RWPE2 (cell line): ENCODE results near the gene UBTF.

ENCODE experiments used
- ATAC-seq: fragments of 200-7000 bp; cut with Tn5 transposase; 3 replicates; pipeline ENCODE4 v1.9.1; 2021; ENCODE audit warnings: low read depth
- DNase-seq: peaks from one replicate; pipeline ENCODE4 v3.0.0-alpha.2; 2020; ENCODE audit warnings: low spot score
- H3K27ac ChIP-seq: fragments of 450-650 bp; 2 replicates; pipeline ENCODE4 v1.5.1; 2017; ENCODE audit warnings: mild to moderate bottlenecking; ENCODE audit not compliant: poor library complexity, severe bottlenecking
- H3K27me3 ChIP-seq: fragments of 250-450 bp; sonication (Bioruptor Pico); 2 replicates; pipeline ENCODE4 v1.5.1; 2021; ENCODE audit warnings: mild to moderate bottlenecking, moderate library complexity; ENCODE audit not compliant: insufficient read depth, poor library complexity, severe bottlenecking
- H3K36me3 ChIP-seq: fragments of 250-450 bp; sonication (Bioruptor Pico); 2 replicates; pipeline ENCODE4 v1.5.1; 2020; ENCODE audit warnings: low read depth, mild to moderate bottlenecking, moderate library complexity
- H3K4me1 ChIP-seq: fragments of 250-450 bp; sonication (Bioruptor Pico); 2 replicates; pipeline ENCODE4 v1.5.1; 2021; ENCODE audit warnings: mild to moderate bottlenecking, moderate library complexity; ENCODE audit not compliant: insufficient read depth, poor library complexity, severe bottlenecking
- H3K4me3 ChIP-seq: fragments of 250-450 bp; sonication (Bioruptor Pico); 2 replicates; pipeline ENCODE4 v1.5.1; 2021; ENCODE audit warnings: mild to moderate bottlenecking, moderate library complexity; ENCODE audit not compliant: severe bottlenecking
- H3K9me3 ChIP-seq: fragments of 250-450 bp; sonication (Bioruptor Pico); 2 replicates; pipeline ENCODE4 v1.5.1; 2021; ENCODE audit warnings: mild to moderate bottlenecking, moderate library complexity; ENCODE audit not compliant: severe bottlenecking
- TF ChIP-seq, protein P1 (sequence below): fragments of 450-650 bp; IDR thresholded peaks from one replicate; pipeline ENCODE4 v1.5.1; 2017; ENCODE audit warnings: mild to moderate bottlenecking, moderate library complexity; ENCODE audit not compliant: poor library complexity, severe bottlenecking

Gene UBTF

DNA sequence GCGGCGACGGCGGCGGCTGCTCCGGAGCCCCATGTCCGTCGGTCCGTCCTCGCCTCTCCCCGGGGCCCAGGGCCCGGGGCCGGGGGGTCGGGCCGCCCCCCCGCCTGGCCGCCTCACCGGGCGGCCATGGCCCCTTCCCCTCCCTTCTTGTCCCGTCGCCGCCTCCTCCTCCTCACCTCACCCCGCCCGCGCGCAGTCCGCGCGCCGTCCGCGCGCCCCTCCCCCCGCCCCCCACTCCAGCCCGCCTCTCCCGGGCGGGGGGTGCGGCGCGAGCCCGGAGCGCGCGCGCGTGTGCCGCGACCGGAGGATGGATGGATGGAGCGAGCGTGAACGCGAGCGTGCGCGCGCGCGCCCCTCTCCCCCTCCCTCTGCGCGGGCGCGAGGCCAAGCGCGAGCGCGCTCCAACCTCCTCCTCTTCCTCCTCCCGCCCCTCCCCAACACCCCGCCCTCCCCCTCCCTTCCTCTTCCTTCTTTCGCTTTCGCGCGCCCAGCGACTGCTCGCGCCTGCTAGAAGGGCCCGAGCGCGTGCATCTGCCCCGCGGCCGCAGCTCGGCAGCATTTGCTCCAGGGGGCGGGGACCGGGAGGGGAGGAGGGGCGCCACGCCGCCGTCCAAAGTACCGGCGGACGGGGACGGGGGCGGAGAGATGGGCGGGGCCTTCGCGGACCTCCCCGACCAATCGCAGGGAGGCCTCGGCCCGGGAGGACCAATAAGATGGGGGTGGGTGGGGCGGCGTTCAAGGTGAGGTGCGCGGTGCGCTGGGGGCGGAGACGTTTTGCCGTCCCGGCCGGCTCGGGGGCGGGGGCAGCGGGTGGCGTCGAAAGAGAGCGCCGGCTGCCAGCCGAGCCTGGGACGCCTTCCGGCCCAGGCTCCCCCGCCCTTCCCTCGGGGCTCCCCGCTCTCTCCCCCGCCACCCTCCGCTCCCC lies 19.7 kb downstream of the UBTF start, which contains the start of gene ATXN7L3:
Gene ATXN7L3, minus strand, starts transcription at position 332 of the 925 bp plus-strand sequence. CDS start 1,814 bp downstream, outside the sequence.
- Histone ChIP-seq H3K36me3 (peaks cover 31% of the 10 kb centered on the region), H3K4me1 (peaks cover 20% of the 10 kb centered on the region), H3K9me3 (no peaks in the 10 kb centered on the region), H3K27me3 (no peaks in the 10 kb centered on the region), H3K4me3 (peak within 1 kb of the TSS; percentile 98), H3K27ac (peak within 1 kb of the TSS; percentile 96)
- peak; percentile 79 for ATAC-seq
- peak; percentile 100 for DNase-seq
- TF ChIP-seq, protein P1, sequence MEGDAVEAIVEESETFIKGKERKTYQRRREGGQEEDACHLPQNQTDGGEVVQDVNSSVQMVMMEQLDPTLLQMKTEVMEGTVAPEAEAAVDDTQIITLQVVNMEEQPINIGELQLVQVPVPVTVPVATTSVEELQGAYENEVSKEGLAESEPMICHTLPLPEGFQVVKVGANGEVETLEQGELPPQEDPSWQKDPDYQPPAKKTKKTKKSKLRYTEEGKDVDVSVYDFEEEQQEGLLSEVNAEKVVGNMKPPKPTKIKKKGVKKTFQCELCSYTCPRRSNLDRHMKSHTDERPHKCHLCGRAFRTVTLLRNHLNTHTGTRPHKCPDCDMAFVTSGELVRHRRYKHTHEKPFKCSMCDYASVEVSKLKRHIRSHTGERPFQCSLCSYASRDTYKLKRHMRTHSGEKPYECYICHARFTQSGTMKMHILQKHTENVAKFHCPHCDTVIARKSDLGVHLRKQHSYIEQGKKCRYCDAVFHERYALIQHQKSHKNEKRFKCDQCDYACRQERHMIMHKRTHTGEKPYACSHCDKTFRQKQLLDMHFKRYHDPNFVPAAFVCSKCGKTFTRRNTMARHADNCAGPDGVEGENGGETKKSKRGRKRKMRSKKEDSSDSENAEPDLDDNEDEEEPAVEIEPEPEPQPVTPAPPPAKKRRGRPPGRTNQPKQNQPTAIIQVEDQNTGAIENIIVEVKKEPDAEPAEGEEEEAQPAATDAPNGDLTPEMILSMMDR = no peak

DNA sequence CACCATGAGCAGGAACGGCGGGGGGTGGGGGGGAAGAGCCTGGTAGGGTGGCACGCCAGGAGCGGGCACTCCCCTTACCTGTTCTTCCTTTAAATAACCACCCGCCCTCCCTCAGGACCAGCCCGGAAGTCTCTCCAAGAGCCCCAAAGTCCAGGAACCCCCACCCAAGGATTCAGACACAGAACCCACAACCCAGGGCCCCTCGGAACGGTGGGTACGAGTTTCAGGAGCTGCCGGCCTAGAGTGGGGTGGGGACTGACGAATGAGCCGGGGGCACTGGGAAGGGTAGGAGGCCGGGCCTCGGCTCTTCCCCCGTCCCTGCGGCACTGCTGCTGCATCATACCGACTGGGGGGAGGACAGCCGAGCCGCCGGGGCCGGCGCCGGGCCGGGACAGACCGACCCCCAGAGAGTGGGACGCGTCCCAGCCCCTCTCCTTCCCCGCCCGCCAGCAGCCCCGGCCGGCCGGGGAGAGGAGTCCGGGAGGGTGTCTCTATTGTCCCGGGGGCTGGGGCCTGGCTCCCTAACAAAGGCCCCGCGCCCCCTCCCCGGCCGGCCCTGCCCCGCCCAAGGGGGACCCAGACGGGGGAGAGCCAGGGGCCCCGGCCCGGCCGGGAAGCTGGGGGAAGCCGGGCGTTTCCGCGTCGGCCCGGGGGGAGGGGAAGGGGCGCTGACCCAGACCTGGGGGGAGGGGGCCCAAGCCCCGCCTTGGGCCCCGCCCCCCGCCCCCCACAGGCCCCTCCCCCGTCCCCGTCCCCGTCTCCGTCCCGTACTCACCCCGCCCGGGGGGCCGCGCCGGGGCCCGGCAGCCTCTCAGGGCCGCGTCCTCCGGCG lies 20.5 kb downstream of the UBTF start:
- Histone ChIP-seq H3K27me3 (no peaks in the 10 kb centered on the region), H3K4me1 (peaks cover 12% of the 10 kb centered on the region), H3K4me3 (peak overlapping the region; percentile 98), H3K36me3 (peaks cover 39% of the 10 kb centered on the region), H3K27ac (peak overlapping the region; percentile 96), H3K9me3 (no peaks in the 10 kb centered on the region)
- no peak for DNase-seq
- TF ChIP-seq, protein P1 = peak; percentile 9
- ATAC-seq = peak; percentile 22

DNA sequence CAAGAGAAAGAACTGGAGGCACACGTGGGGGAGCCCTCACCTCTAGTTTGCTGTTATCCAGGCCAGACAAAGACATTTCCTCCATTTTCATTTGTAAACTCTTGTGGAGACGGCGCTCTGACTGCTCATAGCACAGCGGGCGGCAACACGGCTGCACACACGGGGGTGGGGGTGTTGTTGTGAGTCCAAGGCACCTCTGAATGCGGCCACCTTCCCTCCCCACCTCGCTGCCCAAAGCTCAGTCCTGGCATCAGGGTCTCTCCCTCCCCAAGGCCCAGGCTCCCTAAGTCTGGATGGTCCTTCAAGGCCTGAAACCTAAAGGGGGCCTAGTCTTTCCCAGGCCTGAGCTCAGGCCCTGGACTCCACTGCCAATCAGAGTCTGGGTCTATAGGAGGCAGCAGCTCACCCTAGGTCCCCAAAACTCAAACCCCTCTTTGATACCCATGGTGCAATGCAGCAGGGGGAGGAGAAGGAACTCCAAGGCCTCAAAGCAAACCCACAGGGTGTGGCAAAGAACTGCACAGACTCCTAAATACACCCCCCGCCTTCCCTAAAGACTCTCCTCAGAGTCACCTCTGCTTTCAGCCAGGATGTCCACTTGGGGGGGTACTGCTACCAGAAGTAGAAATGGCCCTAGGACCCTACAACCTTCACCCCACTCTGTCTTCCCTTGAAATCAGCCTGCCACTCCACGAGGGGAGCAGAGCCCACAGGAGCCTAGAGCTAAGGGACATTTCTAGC lies 21.3 kb downstream of the UBTF start:
- Histone ChIP-seq H3K4me3 (peak overlapping the region; percentile 98), H3K27ac (peak overlapping the region; percentile 96), H3K27me3 (no peaks in the 10 kb centered on the region), H3K9me3 (no peaks in the 10 kb centered on the region), H3K36me3 (peaks cover 45% of the 10 kb centered on the region), H3K4me1 (peaks cover 5% of the 10 kb centered on the region)
- TF ChIP-seq, protein P1 = peak; percentile 36
- ATAC-seq (peak; percentile 20), DNase-seq (no peak)

DNA sequence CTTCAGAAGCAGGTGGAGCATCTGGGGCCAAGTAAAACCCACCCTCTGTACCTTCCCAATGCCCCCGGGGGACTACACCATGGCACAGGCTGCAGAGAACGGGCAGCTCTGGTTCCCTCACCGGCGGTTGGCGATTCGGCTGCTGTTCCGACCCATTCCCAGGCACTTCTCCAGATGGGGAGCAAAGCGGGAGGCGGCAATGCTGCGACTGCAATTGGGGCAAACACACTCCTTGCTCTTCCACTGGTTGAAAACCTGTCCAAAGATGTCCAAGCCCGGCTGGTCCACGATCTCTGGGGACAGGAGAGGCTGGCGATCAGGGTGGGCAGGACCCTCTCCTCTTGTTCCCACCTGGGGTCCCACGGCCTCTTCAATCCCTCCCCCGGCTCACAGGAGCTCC lies 22.4 kb downstream of the UBTF start:
- TF ChIP-seq, protein P1 = no peak
- Histone ChIP-seq H3K4me1 (peaks cover 5% of the 10 kb centered on the region), H3K36me3 (peaks cover 45% of the 10 kb centered on the region), H3K4me3 (no peak overlapping the region), H3K27me3 (no peaks in the 10 kb centered on the region), H3K27ac (peak overlapping the region; percentile 96), H3K9me3 (no peaks in the 10 kb centered on the region)
- no peak for DNase-seq
- ATAC-seq = no peak
